ENCODE measurements around the gene PTPRT. TPM values are rescaled to one million over a fixed set of nuclear protein-coding genes. Genes with fewer than 3 reads are reported as not detected.

The PTPRT gene
- total RNA-seq, 1 experiment from 2014 or later = not detected

DNA sequence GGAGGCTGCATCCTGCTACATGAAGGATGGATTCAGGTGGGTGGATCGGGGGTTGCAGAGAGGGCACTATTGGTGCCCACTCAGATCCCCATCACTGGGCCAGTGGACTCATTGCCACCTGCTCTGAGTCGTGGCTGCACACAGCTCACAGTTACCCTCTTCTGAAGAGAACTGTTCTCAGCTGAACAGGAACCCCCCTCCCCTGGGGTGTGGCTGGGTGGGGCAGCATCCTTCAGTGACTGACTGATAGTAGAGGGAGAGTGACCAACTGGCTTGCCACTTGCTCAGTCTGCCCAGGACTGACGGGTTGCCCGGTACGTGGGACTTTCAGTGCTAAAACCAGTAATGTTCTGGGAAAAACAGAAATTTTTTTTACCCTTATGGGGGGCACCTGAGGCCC is 1077.5 kb downstream of the PTPRT start:
- H3K79me2 ChIP-seq (ENCODE audit: low read length) = no peaks in the 10 kb centered on the region
- H3K27ac ChIP-seq (ENCODE audit: low read length) = no peak overlapping the region
- no TSS peak for BruUV-seq (replicated peaks)
- ATAC-seq (no peak), DNase-seq (no peak)
- intact Hi-C loops (cut with micrococcal nuclease) = no loop called here
- TF ChIP-seq EZH2phosphoT487 (IDR thresholded peaks at IDR 0.05; ENCODE audit: borderline replicate concordance, low read length) (no peak), EZH2 (IDR thresholded peaks at IDR 0.05; ENCODE audit: low read length, unreplicated experiment) (no peak)
- TF ChIP-seq, protein P1, sequence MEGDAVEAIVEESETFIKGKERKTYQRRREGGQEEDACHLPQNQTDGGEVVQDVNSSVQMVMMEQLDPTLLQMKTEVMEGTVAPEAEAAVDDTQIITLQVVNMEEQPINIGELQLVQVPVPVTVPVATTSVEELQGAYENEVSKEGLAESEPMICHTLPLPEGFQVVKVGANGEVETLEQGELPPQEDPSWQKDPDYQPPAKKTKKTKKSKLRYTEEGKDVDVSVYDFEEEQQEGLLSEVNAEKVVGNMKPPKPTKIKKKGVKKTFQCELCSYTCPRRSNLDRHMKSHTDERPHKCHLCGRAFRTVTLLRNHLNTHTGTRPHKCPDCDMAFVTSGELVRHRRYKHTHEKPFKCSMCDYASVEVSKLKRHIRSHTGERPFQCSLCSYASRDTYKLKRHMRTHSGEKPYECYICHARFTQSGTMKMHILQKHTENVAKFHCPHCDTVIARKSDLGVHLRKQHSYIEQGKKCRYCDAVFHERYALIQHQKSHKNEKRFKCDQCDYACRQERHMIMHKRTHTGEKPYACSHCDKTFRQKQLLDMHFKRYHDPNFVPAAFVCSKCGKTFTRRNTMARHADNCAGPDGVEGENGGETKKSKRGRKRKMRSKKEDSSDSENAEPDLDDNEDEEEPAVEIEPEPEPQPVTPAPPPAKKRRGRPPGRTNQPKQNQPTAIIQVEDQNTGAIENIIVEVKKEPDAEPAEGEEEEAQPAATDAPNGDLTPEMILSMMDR (conservative IDR thresholded peaks at IDR 0.05; ENCODE audit: low read depth, low read length) = no peak
- no peak overlapping the region for H2AFZ ChIP-seq (ENCODE audit: low read length)
- no peak overlapping the region for H3K4me2 ChIP-seq (ENCODE audit: low read length)
- no peaks in the 10 kb centered on the region for H3K9me2 ChIP-seq (replicated peaks; ENCODE audit: low read length)
- no peaks in the 10 kb centered on the region for H4K20me1 ChIP-seq (ENCODE audit: low read length)
- ChIA-PET POLR2A (ENCODE audit: unreplicated experiment) (no interaction called here), CTCF (no interaction called here)
- no peaks in the 10 kb centered on the region for H3K36me3 ChIP-seq (ENCODE audit: low read depth, low read length)
- no peaks in the 10 kb centered on the region for H3K4me1 ChIP-seq (ENCODE audit: insufficient read depth, low read length)
- no peak overlapping the region for H3K4me3 ChIP-seq (ENCODE audit: low read length)
- H3F3A ChIP-seq (ENCODE audit: low read length, unreplicated experiment) = no peaks in the 10 kb centered on the region
- H3K9me3 ChIP-seq (ENCODE audit: low read length) = peaks cover 32% of the 10 kb centered on the region; the same call in 1 of the 2 replicates
- H3K9ac ChIP-seq (ENCODE audit: low read length) = no peak overlapping the region
- H3K27me3 ChIP-seq (ENCODE audit: low read length) = no peaks in the 10 kb centered on the region

DNA sequence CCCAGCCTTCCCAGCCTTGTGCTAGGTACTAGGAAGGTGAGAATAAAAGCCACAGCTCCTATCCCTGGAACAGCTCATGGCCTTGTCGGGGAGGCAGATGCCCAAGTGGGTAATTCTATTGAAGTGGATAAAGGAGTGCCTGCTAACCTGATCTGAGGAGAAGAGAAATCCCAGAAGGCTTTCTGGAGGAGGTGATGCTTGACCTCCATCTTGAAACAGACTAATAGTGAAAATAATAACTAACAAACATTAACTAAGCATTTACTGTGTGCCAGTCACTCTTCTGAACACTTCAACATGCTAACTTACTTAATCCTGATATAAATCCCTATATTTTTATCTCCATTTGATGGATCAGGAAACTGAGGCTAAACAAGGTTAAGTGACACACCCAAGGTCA is 1078.4 kb downstream of the PTPRT start:
- POLR2A ChIA-PET (ENCODE audit: unreplicated experiment) = no interaction called here
- H3K36me3 ChIP-seq (ENCODE audit: low read depth, low read length) = no peaks in the 10 kb centered on the region
- H3K9me2 ChIP-seq (replicated peaks; ENCODE audit: low read length) = no peaks in the 10 kb centered on the region
- no peaks in the 10 kb centered on the region for H3K79me2 ChIP-seq (ENCODE audit: low read length)
- H2AFZ ChIP-seq (ENCODE audit: low read length) = no peak overlapping the region
- no TSS peak for BruUV-seq (replicated peaks)
- no peaks in the 10 kb centered on the region for H3K27me3 ChIP-seq (ENCODE audit: low read length)
- H3K27ac ChIP-seq (ENCODE audit: low read length) = no peak overlapping the region
- TF ChIP-seq, protein P1 (conservative IDR thresholded peaks at IDR 0.05; ENCODE audit: low read depth, low read length) = no peak
- TF ChIP-seq EZH2phosphoT487 (IDR thresholded peaks at IDR 0.05; ENCODE audit: borderline replicate concordance, low read length) (no peak), EZH2 (IDR thresholded peaks at IDR 0.05; ENCODE audit: low read length, unreplicated experiment) (no peak)
- CTCF ChIA-PET = no interaction called here
- H3K9ac ChIP-seq (ENCODE audit: low read length) = no peak overlapping the region
- H3K4me1 ChIP-seq (ENCODE audit: insufficient read depth, low read length) = no peaks in the 10 kb centered on the region
- H3F3A ChIP-seq (ENCODE audit: low read length, unreplicated experiment) = no peaks in the 10 kb centered on the region
- no peak for DNase-seq
- no peak overlapping the region for H3K4me3 ChIP-seq (ENCODE audit: low read length)
- H3K4me2 ChIP-seq (ENCODE audit: low read length) = no peak overlapping the region
- ATAC-seq = no peak
- H4K20me1 ChIP-seq (ENCODE audit: low read length) = no peaks in the 10 kb centered on the region
- intact Hi-C loops (cut with micrococcal nuclease) = no loop called here
- peaks cover 24% of the 10 kb centered on the region; the same call in 1 of the 2 replicates for H3K9me3 ChIP-seq (ENCODE audit: low read length)

DNA sequence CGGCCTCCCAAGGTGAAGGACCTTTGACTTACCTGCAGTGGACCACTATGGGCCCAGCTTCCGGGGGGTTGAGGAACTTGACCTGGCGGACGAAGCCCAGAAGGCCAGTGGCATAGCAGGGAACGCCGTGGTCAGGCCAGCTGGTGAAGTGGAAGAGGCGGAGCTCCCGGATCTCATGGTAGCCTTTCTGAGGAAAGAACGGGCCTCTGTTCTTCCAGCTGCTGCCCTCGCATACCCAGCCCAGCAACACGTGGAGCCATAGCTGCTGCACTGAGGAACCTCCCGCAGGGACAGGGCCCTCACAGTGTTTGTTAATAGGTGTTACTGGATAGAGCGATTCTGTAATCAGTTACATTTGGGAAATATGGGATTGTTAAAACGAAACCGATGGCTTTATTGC is 1079.4 kb downstream of the PTPRT start:
- CTCF ChIA-PET = no interaction called here
- intact Hi-C loops (cut with micrococcal nuclease) = no loop called here
- POLR2A ChIA-PET (ENCODE audit: unreplicated experiment) = no interaction called here

More for the DNA sequence above, 1079.4 kb downstream of the PTPRT start:
- no TSS peak for BruUV-seq (replicated peaks)
- Histone ChIP-seq H2AFZ (ENCODE audit: low read length) (no peak overlapping the region), H4K20me1 (ENCODE audit: low read length) (no peaks in the 10 kb centered on the region), H3K9me3 (ENCODE audit: low read length) (peaks cover 22% of the 10 kb centered on the region; the same call in 1 of the 2 replicates), H3K4me3 (ENCODE audit: low read length) (no peak overlapping the region), H3K4me2 (ENCODE audit: low read length) (no peak overlapping the region), H3K27me3 (ENCODE audit: low read length) (no peaks in the 10 kb centered on the region), H3F3A (ENCODE audit: low read length, unreplicated experiment) (no peaks in the 10 kb centered on the region), H3K27ac (ENCODE audit: low read length) (no peak overlapping the region), H3K4me1 (ENCODE audit: insufficient read depth, low read length) (no peaks in the 10 kb centered on the region), H3K9ac (ENCODE audit: low read length) (no peak overlapping the region), H3K36me3 (ENCODE audit: low read depth, low read length) (no peaks in the 10 kb centered on the region), H3K9me2 (replicated peaks; ENCODE audit: low read length) (no peaks in the 10 kb centered on the region), H3K79me2 (ENCODE audit: low read length) (no peaks in the 10 kb centered on the region)
- DNase-seq (no peak), ATAC-seq (no peak)
- TF ChIP-seq, protein P1 (conservative IDR thresholded peaks at IDR 0.05; ENCODE audit: low read depth, low read length) = no peak
- no peak for TF ChIP-seq EZH2phosphoT487 (IDR thresholded peaks at IDR 0.05; ENCODE audit: borderline replicate concordance, low read length)
- TF ChIP-seq EZH2 (IDR thresholded peaks at IDR 0.05; ENCODE audit: low read length, unreplicated experiment) = no peak

All from PC-3 (cell line).